Activated T-cell treated with anti-CD3 and anti-CD28 coated beads, Interleukin-2, amount 50 U/mL, for 72 hours (primary cell): Measurements from ENCODE around the gene CCR5AS. TPM values are rescaled to one million over a fixed set of nuclear protein-coding genes. Genes with fewer than 3 reads are reported as not detected.

ENCODE experiments used
- ATAC-seq, 2 donors: fragments of 150-1000 bp; cut with Tn5 transposase; replicated peaks in 1 of 2; 2 replicates each; pipeline ENCODE4 v1.10.0; 2021; ENCODE audit warnings: moderate library complexity in 2 of 2, mild to moderate bottlenecking in 1 of 2
- DNase-seq, 2 donors: peaks; one replicate each; pipeline ENCODE4 v3.0.0; 2021 to 2022; ENCODE audit warnings: mixed read lengths in 1 of 2
- H3K27ac Mint-ChIP-seq: one replicate; pipeline ENCODE4 v1.8.0; 2022; ENCODE audit warnings: mild to moderate bottlenecking, moderate library complexity, mixed read lengths
- H3K27me3 Mint-ChIP-seq: one replicate; pipeline ENCODE4 v1.8.0; 2022; ENCODE audit warnings: low read depth, mixed read lengths
- H3K36me3 Mint-ChIP-seq, 2 donors: one replicate each; pipeline ENCODE4 v1.8.0; 2022; ENCODE audit warnings: mixed read lengths in 2 of 2, mild to moderate bottlenecking in 1 of 2; ENCODE audit not compliant: insufficient read depth in 2 of 2
- H3K4me1 Mint-ChIP-seq: one replicate; pipeline ENCODE4 v1.8.0; 2022; ENCODE audit warnings: low read depth, mixed read lengths
- H3K4me3 Mint-ChIP-seq, 2 donors: one replicate each; pipeline ENCODE4 v1.8.0; 2022; ENCODE audit warnings: mild to moderate bottlenecking in 2 of 2, mixed read lengths in 2 of 2, moderate library complexity in 2 of 2
- H3K9me3 Mint-ChIP-seq, 2 donors: one replicate each; pipeline ENCODE4 v1.8.0; 2022; ENCODE audit warnings: mixed read lengths in 2 of 2
- total RNA-seq, 2 donors: library from RNA; stranded (reverse); gene quantifications; one replicate each; pipeline ENCODE4 v1.2.3, GENCODE V29; 2022

The CCR5AS gene

DNA sequence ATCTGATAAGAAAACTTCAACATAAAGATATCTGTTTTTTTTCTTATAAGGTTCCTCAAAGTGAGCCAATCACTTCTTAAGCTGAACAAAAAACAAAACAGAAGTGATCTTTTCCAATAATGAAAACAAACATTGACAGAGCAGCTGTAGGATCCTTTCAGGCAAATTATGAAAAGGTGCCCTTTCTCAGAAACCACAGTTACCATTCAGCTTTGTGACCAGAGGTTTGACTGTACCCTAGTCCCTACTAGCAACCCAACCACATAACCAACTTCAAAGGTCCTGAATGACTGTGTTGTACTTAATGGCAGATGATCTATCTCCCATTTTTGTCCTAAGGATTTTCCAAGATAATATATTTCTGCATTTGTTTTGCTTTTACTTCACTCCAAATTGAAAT is 92.3 kb downstream of the CCR5AS start:
- no peaks in the 10 kb centered on the region for H3K4me1 Mint-ChIP-seq

More for the DNA sequence above, 92.3 kb downstream of the CCR5AS start:
- H3K27ac Mint-ChIP-seq = no peak overlapping the region
- H3K9me3 Mint-ChIP-seq = peaks cover 2 to 3% of the 10 kb centered on the region in 2 donors
- peak; percentile 45 to 67 for ATAC-seq
- DNase-seq = no peak
- H3K36me3 Mint-ChIP-seq = peaks cover 3 to 6% of the 10 kb centered on the region in 2 donors
- H3K4me3 Mint-ChIP-seq = no peak overlapping the region
- H3K27me3 Mint-ChIP-seq = peaks cover 54% of the 10 kb centered on the region

Other genes starting within 250 kb of the CCR5AS start
- under 1 TPM; 0.17 to 0.51 TPM for gene CCR1, start 198.8 kb downstream of the CCR5AS start, total RNA-seq
- gene CCR3, start 164.6 kb downstream of the CCR5AS start, total RNA-seq = not detected
- gene CCR2, start 53.0 kb downstream of the CCR5AS start, total RNA-seq = under 1 TPM in 1 of 2 donors, not detected in 1; 0.46 TPM
- gene CCR5, start 36.1 kb downstream of the CCR5AS start, total RNA-seq = 1 to 10 TPM in 1 of 2 donors, under 1 TPM in 1; 0.29 to 1.4 TPM
- 1 to 10 TPM; 2.5 to 3.2 TPM for gene CCRL2, start 193 bp upstream of the CCR5AS start, total RNA-seq
- gene LTF, start 57.8 kb upstream of the CCR5AS start, total RNA-seq = not detected
- gene RTP3, start 90.9 kb upstream of the CCR5AS start, total RNA-seq = not detected
- under 1 TPM in 1 of 2 donors, not detected in 1; 0.19 TPM for gene LRRC2, start 159.2 kb upstream of the CCR5AS start, total RNA-seq
- gene FAM240A, start 205.5 kb upstream of the CCR5AS start, total RNA-seq = not detected